HCT116 (cell line): Measurements from ENCODE around the gene SLK. TPM values are rescaled to one million over a fixed set of nuclear protein-coding genes. Genes with fewer than 3 reads are reported as not detected.

ENCODE experiments used
- ATAC-seq: fragments of 200-7000 bp; cut with Tn5 transposase; 2 replicates; pipeline ENCODE4 v1.9.1; 2020; ENCODE audit warnings: mild to moderate bottlenecking, moderate library complexity
- BruUV-seq: library from RNA; stranded (reverse); fragments of 400-500 nt; replicated peaks from 2 replicates; lab custom pipeline; 2021; lab: Mats Ljungman, UMichigan
- CTCF ChIA-PET: fragments of 300-600 bp; sonication (Branson Sonifier 250); formaldehyde crosslinking; loops from one replicate; lab custom pipeline; 2021; ENCODE audit warnings: antibody characterized with exemption; lab: Charles Lee
- POLR2A ChIA-PET: fragments of 300-600, 350-600 bp; sonication (Branson Sonifier 250); formaldehyde crosslinking; loops from one replicate; lab custom pipeline; 2021; ENCODE audit warnings: antibody characterized with exemption; lab: Charles Lee
- RAD21 ChIA-PET, 2 experiments: fragments of 300-600 bp; sonication (Branson Sonifier 250); formaldehyde crosslinking; loops; one replicate each; lab custom pipeline; 2023; ENCODE audit warnings: low total read pairs in 2 of 2; ENCODE audit not compliant: uncharacterized antibody in 2 of 2, unreplicated experiment in 2 of 2, low non-redundant PET in 1 of 2; lab: Charles Lee
- DNase-seq: peaks from one replicate; pipeline ENCODE4 v3.0.0-alpha.2; 2010; ENCODE audit warnings: low read depth, low spot score
- H2AFZ ChIP-seq: fragments of 200-600 bp; shearing (Covaris generic), sonication (generic); 2 replicates; pipeline ENCODE4 v1.6.1; 2017; ENCODE audit warnings: low read depth, mixed run types, mixed read lengths, antibody characterized with exemption, low read length; ENCODE audit not compliant: poor library complexity, severe bottlenecking
- H3K27ac ChIP-seq: 2 replicates; pipeline ENCODE4 v1.5.1; 2012; ENCODE audit warnings: low read depth, low read length
- H3K27me3 ChIP-seq: fragments of 200-600 bp; sonication (generic); 2 replicates; pipeline ENCODE4 v1.6.1; 2016; ENCODE audit warnings: mixed run types, low read length, mixed read lengths; ENCODE audit not compliant: insufficient read depth
- H3K36me3 ChIP-seq, 2 experiments: fragments of 200-500 bp in 1 of 2; fragments of 200-600 bp in 1 of 2; sonication (Bioruptor generic) in 1 of 2; sonication (generic) in 1 of 2; 2 replicates each; pipeline versions ENCODE4 v1.5.1 to v1.6.1; 2014 to 2016; ENCODE audit warnings: low read length in 2 of 2, inconsistent platforms in 1 of 2, mixed read lengths in 1 of 2, mixed run types in 1 of 2; ENCODE audit not compliant: insufficient read depth in 2 of 2, control insufficient read depth in 1 of 2
- H3K4me1 ChIP-seq, 2 experiments: fragments of 200-600 bp in 1 of 2; sonication (generic) in 1 of 2; 2 replicates each; pipeline versions ENCODE4 v1.5.1 to v1.6.1; 2012 to 2017; ENCODE audit warnings: low read length in 2 of 2, inconsistent platforms in 1 of 2, mild to moderate bottlenecking in 1 of 2, mixed read lengths in 1 of 2, mixed run types in 1 of 2, moderate library complexity in 1 of 2; ENCODE audit not compliant: insufficient read depth in 2 of 2, control insufficient read depth in 1 of 2
- H3K4me2 ChIP-seq: fragments of 200-600 bp; sonication (generic); 2 replicates; pipeline ENCODE4 v1.6.1; 2017; ENCODE audit warnings: mixed run types, low read length, mixed read lengths
- H3K4me3 ChIP-seq, 2 experiments: fragments of 200-600 bp in 1 of 2; sonication (generic) in 1 of 2; replicated peaks in 1 of 2; 2 replicates each; pipeline ENCODE4 v1.5.1; 2011 to 2016; ENCODE audit warnings: low read length in 2 of 2, control low read depth in 1 of 2, low read depth in 1 of 2, mild to moderate bottlenecking in 1 of 2, mixed read lengths in 1 of 2, mixed run types in 1 of 2
- H3K79me2 ChIP-seq: fragments of 200-600 bp; sonication (generic); 2 replicates; pipeline ENCODE4 v1.6.1; 2017; ENCODE audit warnings: mild to moderate bottlenecking, mixed run types, low read length, moderate library complexity, mixed read lengths; ENCODE audit not compliant: insufficient read depth
- H3K9ac ChIP-seq: fragments of 200-600 bp; sonication (generic); 2 replicates; pipeline ENCODE4 v1.6.1; 2016; ENCODE audit warnings: low read length, mixed read lengths
- H3K9me2 ChIP-seq: fragments of 200-600 bp; sonication (generic), shearing (Covaris generic); 2 replicates; pipeline ENCODE4 v1.6.1; 2017; ENCODE audit warnings: mixed run types, mild to moderate bottlenecking, moderate library complexity; ENCODE audit not compliant: insufficient read depth
- H3K9me3 ChIP-seq, 2 experiments: fragments of 200-500 bp in 1 of 2; fragments of 200-600 bp in 1 of 2; sonication (Bioruptor generic) in 1 of 2; sonication (generic) in 1 of 2; 2 replicates each; pipeline ENCODE4 v1.6.1; 2014 to 2017; ENCODE audit warnings: low read length in 2 of 2, mixed read lengths in 2 of 2, inconsistent platforms in 1 of 2, low read depth in 1 of 2, mild to moderate bottlenecking in 1 of 2, mixed run types in 1 of 2, moderate library complexity in 1 of 2; ENCODE audit not compliant: control insufficient read depth in 1 of 2, insufficient read depth in 1 of 2
- H4K20me1 ChIP-seq: fragments of 200-600 bp; sonication (generic), shearing (Covaris generic); 2 replicates; pipeline ENCODE4 v1.6.1; 2017; ENCODE audit warnings: mixed run types, mild to moderate bottlenecking, moderate library complexity; ENCODE audit not compliant: insufficient read depth
- CBX3 ChIP-seq: IDR thresholded peaks from 2 replicates; pipeline ENCODE4 v1.6.1; 2012; ENCODE audit warnings: low read depth
- EGR1 ChIP-seq: IDR thresholded peaks from 2 replicates; pipeline ENCODE4 v1.6.1; 2012; ENCODE audit warnings: low read depth
- POLR2A ChIP-seq: IDR thresholded peaks from 2 replicates; pipeline ENCODE4 v1.7.0; 2011; ENCODE audit warnings: borderline replicate concordance; ENCODE audit not compliant: insufficient read depth, insufficient read length; ENCODE audit errors: extremely low read depth
- SIN3A ChIP-seq: IDR thresholded peaks from 2 replicates; pipeline ENCODE4 v1.6.1; 2012; ENCODE audit warnings: low read depth
- SRF ChIP-seq: IDR thresholded peaks from 2 replicates; pipeline ENCODE4 v1.6.1; 2012; ENCODE audit warnings: low read depth
- YY1 ChIP-seq: IDR thresholded peaks from 2 replicates; pipeline ENCODE4 v1.6.1; 2011; ENCODE audit warnings: low read length, low read depth, moderate library complexity, mild to moderate bottlenecking; ENCODE audit not compliant: insufficient replicate concordance; ENCODE audit errors: extremely low read depth
- ZFX ChIP-seq: fragments of 450-650 bp; IDR thresholded peaks from 2 replicates; pipeline ENCODE4 v1.6.1; 2017
- intact Hi-C: fragments of 100-400 bp; cut with micrococcal nuclease; formaldehyde crosslinking; loops from 2 replicates; pipeline ENCODE4 v1.10.0; 2022
- total RNA-seq: library from RNA; stranded (reverse); gene quantifications from one replicate; pipeline ENCODE4 v1.2.1, GENCODE V29; 2021; ENCODE audit not compliant: unreplicated experiment
- TF ChIP-seq, protein P1 (sequence below): IDR thresholded peaks from 2 replicates; pipeline ENCODE4 v1.6.1; 2011; ENCODE audit warnings: mild to moderate bottlenecking, low read length, moderate library complexity; ENCODE audit not compliant: insufficient replicate concordance; ENCODE audit errors: extremely low read depth
- TF ChIP-seq, protein P2 (sequence below): IDR thresholded peaks from 2 replicates; pipeline ENCODE4 v1.6.1; 2012
- TF ChIP-seq, protein P3 (sequence below): IDR thresholded peaks from 2 replicates; pipeline ENCODE4 v1.6.1; 2012; ENCODE audit warnings: low read depth
- TF ChIP-seq, protein P4 (sequence below), 3 experiments: fragments of 200-600 bp in 1 of 3; sonication (generic) in 1 of 3; IDR thresholded peaks in 2 of 3; conservative IDR thresholded peaks in 1 of 3; 2 replicates each; pipeline ENCODE4 v1.5.1; 2012 to 2017; ENCODE audit warnings: low read depth in 2 of 3, low read length in 2 of 3, antibody characterized with exemption in 1 of 3, borderline replicate concordance in 1 of 3, control low read depth in 1 of 3, mild to moderate bottlenecking in 1 of 3, mixed read lengths in 1 of 3, mixed run types in 1 of 3, moderate library complexity in 1 of 3; ENCODE audit not compliant: insufficient read depth in 1 of 3

Gene SLK
- total RNA-seq, 1 experiment from 2014 or later = 44.2 TPM

DNA sequence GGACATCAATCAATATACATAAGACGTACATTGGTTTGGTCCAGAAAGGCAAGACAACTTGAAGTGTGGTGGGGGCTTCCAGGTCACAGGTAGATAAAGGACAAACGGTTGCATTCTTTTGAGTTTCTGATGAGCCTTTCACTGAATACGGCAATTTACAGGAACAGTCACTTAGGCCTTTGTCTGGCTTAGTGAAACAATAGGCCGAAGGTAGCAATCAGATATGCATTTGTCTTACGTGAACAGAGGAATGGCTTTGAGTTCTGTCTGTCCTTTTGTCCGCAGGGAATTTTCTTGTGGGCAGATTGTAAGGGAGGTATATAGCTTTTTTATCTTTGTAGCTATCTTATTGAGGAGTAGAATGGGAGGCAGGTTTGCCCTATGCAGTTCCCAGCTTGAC lies 38.2 kb upstream of the SLK start:
- DNase-seq (no peak), ATAC-seq (no peak)
- no peaks in the 10 kb centered on the region for H4K20me1 ChIP-seq
- H3K9me3 ChIP-seq = no peaks in the 10 kb centered on the region
- RAD21 ChIA-PET = no interaction called here
- no peaks in the 10 kb centered on the region for H3K36me3 ChIP-seq
- H3K9me2 ChIP-seq = no peaks in the 10 kb centered on the region
- H3K27ac ChIP-seq = no peak overlapping the region
- CTCF ChIA-PET = no interaction called here
- no peak overlapping the region for H2AFZ ChIP-seq
- POLR2A ChIA-PET = no interaction called here
- H3K4me1 ChIP-seq = peaks cover 0 to 7% of the 10 kb centered on the region in 2 experiments; a peak in 1 of 4 replicates
- no peak overlapping the region for H3K9ac ChIP-seq
- H3K79me2 ChIP-seq = no peaks in the 10 kb centered on the region
- intact Hi-C loops = no loop called here
- TF ChIP-seq POLR2A (no peak), YY1 (no peak), SRF (no peak), CBX3 (no peak), EGR1 (no peak), ZFX (no peak), SIN3A (no peak)
- TF ChIP-seq, protein P1, sequence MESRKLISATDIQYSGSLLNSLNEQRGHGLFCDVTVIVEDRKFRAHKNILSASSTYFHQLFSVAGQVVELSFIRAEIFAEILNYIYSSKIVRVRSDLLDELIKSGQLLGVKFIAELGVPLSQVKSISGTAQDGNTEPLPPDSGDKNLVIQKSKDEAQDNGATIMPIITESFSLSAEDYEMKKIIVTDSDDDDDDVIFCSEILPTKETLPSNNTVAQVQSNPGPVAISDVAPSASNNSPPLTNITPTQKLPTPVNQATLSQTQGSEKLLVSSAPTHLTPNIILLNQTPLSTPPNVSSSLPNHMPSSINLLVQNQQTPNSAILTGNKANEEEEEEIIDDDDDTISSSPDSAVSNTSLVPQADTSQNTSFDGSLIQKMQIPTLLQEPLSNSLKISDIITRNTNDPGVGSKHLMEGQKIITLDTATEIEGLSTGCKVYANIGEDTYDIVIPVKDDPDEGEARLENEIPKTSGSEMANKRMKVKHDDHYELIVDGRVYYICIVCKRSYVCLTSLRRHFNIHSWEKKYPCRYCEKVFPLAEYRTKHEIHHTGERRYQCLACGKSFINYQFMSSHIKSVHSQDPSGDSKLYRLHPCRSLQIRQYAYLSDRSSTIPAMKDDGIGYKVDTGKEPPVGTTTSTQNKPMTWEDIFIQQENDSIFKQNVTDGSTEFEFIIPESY = no peak
- TF ChIP-seq, protein P2, sequence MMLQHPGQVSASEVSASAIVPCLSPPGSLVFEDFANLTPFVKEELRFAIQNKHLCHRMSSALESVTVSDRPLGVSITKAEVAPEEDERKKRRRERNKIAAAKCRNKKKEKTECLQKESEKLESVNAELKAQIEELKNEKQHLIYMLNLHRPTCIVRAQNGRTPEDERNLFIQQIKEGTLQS = no peak
- TF ChIP-seq, protein P3, sequence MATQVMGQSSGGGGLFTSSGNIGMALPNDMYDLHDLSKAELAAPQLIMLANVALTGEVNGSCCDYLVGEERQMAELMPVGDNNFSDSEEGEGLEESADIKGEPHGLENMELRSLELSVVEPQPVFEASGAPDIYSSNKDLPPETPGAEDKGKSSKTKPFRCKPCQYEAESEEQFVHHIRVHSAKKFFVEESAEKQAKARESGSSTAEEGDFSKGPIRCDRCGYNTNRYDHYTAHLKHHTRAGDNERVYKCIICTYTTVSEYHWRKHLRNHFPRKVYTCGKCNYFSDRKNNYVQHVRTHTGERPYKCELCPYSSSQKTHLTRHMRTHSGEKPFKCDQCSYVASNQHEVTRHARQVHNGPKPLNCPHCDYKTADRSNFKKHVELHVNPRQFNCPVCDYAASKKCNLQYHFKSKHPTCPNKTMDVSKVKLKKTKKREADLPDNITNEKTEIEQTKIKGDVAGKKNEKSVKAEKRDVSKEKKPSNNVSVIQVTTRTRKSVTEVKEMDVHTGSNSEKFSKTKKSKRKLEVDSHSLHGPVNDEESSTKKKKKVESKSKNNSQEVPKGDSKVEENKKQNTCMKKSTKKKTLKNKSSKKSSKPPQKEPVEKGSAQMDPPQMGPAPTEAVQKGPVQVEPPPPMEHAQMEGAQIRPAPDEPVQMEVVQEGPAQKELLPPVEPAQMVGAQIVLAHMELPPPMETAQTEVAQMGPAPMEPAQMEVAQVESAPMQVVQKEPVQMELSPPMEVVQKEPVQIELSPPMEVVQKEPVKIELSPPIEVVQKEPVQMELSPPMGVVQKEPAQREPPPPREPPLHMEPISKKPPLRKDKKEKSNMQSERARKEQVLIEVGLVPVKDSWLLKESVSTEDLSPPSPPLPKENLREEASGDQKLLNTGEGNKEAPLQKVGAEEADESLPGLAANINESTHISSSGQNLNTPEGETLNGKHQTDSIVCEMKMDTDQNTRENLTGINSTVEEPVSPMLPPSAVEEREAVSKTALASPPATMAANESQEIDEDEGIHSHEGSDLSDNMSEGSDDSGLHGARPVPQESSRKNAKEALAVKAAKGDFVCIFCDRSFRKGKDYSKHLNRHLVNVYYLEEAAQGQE = no peak
- TF ChIP-seq, protein P4, sequence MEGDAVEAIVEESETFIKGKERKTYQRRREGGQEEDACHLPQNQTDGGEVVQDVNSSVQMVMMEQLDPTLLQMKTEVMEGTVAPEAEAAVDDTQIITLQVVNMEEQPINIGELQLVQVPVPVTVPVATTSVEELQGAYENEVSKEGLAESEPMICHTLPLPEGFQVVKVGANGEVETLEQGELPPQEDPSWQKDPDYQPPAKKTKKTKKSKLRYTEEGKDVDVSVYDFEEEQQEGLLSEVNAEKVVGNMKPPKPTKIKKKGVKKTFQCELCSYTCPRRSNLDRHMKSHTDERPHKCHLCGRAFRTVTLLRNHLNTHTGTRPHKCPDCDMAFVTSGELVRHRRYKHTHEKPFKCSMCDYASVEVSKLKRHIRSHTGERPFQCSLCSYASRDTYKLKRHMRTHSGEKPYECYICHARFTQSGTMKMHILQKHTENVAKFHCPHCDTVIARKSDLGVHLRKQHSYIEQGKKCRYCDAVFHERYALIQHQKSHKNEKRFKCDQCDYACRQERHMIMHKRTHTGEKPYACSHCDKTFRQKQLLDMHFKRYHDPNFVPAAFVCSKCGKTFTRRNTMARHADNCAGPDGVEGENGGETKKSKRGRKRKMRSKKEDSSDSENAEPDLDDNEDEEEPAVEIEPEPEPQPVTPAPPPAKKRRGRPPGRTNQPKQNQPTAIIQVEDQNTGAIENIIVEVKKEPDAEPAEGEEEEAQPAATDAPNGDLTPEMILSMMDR (IDR thresholded peaks at IDR 0.05 in 2 of 3, conservative IDR thresholded peaks at IDR 0.05 in 1 of 3; ENCODE audit: borderline replicate concordance in 1 of 3, insufficient read depth in 1 of 3, low read depth in 2 of 3, low read length in 2 of 3) = no peak
- no peak overlapping the region for H3K4me3 ChIP-seq
- no peak overlapping the region for H3K4me2 ChIP-seq
- no TSS peak for BruUV-seq
- no peaks in the 10 kb centered on the region for H3K27me3 ChIP-seq
